ENCODE results near the gene OXSR1.

The OXSR1 gene

GRCh38 chr3:38124324-38125122, 40.8 kb upstream of the OXSR1 start:
- no peak for TF ChIP-seq ZFX (IDR thresholded peaks at IDR 0.05; ENCODE audit: borderline replicate concordance)
- no peak for TF ChIP-seq CTCF (IDR thresholded peaks at IDR 0.05)
- peak overlapping the region; percentile 68 for H3K27ac ChIP-seq

DNA sequence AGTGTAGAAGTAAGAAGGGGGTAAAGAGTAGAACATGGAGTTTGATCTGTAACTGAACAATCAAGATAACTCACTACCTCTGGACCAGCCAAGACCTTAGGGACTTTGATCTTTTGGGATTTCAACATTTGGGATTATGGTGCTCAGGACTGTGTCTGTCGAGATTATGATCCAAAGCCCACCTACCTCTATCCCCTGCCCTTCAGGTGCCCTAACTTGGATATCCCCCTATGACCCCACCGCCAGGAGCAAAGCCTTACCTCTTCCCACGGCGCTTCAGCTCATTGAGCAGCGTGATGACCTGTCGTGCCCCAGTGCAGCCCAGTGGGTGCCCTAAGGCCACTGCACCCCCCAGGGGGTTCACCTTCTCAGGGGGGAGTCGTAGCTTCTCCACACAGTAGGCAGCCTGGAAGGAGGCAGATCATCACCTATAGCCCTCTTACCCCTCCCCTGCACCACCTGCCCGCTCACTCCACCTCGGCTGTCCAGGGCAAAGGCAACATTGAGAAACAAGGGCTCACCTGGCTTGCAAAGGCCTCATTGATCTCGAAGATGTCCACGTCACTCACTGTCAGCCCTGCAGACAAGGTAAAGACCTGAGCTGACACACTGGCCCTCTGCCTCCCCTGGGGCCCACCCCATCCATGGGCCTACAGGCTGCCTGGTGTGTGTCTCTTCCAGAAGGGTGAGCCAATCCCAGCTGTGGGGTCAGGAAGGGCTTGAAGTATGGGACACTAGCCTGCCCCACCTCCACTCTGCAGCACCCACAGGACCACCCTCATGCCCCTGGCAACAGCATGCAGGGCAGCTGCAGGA, 39.8 kb upstream of the OXSR1 start:
- TF ChIP-seq ZFX (IDR thresholded peaks at IDR 0.05; ENCODE audit: borderline replicate concordance) (no peak), CTCF (IDR thresholded peaks at IDR 0.05) (no peak)
- peak overlapping the region; percentile 68 for H3K27ac ChIP-seq

DNA sequence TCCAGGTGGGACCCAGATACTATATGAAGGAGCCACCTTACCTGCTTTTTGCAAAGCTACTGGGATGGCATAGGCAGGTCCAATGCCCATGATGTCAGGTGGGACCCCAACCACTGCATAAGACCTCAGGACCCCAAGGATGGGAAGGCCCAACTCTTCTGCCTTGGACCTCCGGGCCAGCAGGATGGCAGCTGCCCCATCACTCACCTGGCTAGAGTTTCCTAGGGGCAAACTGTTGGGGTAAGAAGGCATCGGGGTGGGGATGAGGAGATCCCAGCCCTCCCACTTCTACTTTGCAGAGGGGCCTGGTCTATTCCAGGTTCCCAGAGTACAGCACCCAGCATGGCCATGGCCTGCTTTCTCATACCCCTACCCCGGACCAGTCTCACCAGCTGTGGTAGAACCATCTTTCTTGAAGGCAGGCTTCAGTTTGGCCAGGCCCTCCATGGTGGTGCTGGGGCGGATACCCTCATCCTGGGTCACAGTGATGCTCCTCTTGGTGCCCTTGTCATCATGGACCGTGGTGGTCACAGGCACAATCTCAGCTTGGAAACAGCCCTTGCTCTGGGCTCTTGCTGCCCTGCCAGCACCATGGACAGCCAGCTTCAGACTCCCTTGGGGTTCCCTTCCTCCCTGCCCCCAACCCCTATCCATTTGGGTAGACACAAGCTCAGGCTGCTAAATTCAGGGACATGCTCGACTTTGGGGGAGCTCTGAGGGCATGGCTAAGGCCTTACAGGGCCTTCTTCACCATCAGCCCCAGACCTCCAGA, 39.0 kb upstream of the OXSR1 start:
- no peak overlapping the region for H3K27ac ChIP-seq
- TF ChIP-seq ZFX (IDR thresholded peaks at IDR 0.05; ENCODE audit: borderline replicate concordance): no peak
- TF ChIP-seq CTCF (IDR thresholded peaks at IDR 0.05): no peak

DNA sequence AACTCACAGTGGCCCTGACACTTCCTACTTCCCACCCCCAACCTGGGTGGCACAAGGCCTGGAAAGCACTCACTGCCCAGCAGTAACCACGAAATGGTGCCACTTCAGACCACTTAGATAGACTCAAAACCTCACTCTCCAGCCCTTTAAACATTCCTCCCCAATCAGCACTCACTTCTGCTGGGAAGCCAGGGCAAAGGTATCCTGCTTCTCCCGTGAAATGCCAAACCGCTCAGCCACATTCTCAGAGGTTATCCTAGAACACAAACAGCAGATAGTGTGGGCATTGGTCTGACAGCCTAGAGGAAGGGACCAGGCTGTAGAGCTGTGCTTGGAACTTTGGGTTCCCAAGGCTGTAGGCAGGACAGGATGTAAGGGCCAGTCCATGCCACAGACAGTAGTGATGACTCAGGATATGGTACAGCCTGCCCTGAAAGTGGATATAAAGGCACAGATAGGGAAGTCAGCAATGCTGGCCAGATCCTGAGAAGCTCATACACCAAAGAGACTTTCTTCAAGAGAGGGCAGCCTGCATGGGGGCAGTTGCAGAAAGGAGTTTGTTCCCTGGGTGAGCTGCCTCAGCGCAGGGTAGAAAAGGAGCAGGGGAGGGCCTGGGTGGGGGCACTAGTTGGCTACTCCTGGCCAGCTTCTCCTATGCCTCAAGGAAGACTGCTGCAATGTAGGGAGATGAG, 37.6 kb upstream of the OXSR1 start:
- no peak overlapping the region for H3K27ac ChIP-seq
- TF ChIP-seq CTCF (IDR thresholded peaks at IDR 0.05) (no peak), ZFX (IDR thresholded peaks at IDR 0.05; ENCODE audit: borderline replicate concordance) (no peak)

- TF ChIP-seq ZFX (IDR thresholded peaks at IDR 0.05; ENCODE audit: borderline replicate concordance) (no peak), CTCF (IDR thresholded peaks at IDR 0.05) (no peak)
- H3K27ac ChIP-seq: no peak overlapping the region
These were observed 37.1 kb upstream of the OXSR1 start for GRCh38 chr3:38128303-38128655.

GRCh38 chr3:38129058-38129457, 36.3 kb upstream of the OXSR1 start:
- no peak for TF ChIP-seq CTCF (IDR thresholded peaks at IDR 0.05)
- TF ChIP-seq ZFX (IDR thresholded peaks at IDR 0.05; ENCODE audit: borderline replicate concordance): no peak
- H3K27ac ChIP-seq: no peak overlapping the region

All from 22Rv1 (cell line).